HG03460 (cell line): ENCODE measurements around the gene FLNB.
"Not testable (repeated sequence)": the region's sequence is repeated elsewhere in the genome, so short reads cannot be mapped to it uniquely, and the experiment has no call there.

ENCODE experiments used
- ATAC-seq: cut with Tn5 transposase; IDR thresholded peaks from one replicate; pipeline ENCODE4 v1.9.1; 2021; ENCODE audit not compliant: unreplicated experiment

The FLNB gene

DNA sequence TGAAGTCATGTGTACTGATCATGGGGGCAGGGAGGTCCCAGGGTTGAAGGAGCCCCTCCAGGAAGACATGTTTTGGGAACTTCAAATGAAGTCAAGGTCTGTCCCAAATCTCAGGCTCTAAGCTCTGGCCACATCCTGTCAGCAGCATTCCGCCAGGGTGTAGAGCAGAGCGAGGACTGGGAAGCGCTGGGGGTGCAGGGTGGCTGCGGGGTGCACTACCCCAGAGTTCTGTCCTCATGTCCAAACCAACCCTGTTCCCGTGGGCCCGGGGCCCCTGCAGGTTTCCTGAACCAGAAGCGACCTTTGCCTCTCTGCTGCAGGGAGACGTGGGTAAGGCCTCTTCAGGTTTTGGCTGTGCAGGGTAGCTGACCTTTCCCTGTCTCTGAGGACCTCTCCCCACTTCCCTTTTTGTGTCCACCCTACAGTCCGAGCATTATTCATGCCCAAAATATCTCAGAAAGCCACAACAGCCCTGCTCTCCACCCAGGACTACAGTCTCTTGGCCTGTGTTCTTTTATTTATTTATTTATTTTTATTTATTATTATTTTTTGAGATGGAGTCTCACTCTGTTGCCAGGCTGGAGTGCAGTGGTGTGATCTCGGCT, 26.6 kb upstream of the FLNB start:
- ATAC-seq, result no peak

- no peak for ATAC-seq
Measured at GRCh38 chr3:57982561-57983243, 25.5 kb upstream of the FLNB start.

DNA sequence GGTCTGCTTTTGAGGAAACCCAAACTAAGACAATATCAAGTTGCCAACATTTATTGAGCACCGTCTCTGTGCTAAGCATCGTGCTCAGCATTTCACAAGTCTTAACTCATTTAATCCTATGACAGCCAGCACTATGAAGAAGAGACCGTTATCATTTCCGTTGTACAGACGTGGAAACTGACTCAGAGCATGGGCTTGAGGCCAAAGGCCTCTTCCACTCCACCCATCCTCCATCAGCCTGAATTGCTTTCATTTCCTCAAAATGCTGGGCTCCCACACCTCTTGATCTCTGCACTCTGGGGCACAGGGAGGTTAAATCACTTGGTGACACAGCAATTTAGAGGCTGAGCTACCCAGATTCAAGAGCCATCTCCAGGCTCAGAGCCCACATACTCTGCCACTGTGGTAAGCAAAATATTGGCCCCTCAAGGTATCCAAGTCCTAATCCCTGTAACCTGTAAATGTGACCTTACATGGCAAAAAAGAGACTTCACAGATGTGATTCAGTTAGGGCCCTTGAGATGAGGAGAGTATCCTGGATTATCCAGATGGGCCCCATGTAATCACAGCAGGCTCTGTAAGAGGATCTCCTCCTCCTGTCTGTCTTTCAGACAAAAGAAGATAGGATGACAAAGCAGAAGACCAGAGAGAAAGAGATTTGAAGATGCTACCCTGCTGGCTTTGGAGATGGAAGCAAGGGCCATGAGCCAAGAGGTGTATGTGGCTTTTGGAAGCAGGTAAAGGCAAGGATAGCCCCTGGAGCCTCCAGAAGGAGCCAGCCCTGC, 24.3 kb upstream of the FLNB start:
- ATAC-seq, result peak; percentile 99

GRCh38 chr3:57985176-57985983, 22.8 kb upstream of the FLNB start:
- ATAC-seq, result no peak

- ATAC-seq, result no peak
Measured at GRCh38 chr3:57985984-57986246, 22.3 kb upstream of the FLNB start.

DNA sequence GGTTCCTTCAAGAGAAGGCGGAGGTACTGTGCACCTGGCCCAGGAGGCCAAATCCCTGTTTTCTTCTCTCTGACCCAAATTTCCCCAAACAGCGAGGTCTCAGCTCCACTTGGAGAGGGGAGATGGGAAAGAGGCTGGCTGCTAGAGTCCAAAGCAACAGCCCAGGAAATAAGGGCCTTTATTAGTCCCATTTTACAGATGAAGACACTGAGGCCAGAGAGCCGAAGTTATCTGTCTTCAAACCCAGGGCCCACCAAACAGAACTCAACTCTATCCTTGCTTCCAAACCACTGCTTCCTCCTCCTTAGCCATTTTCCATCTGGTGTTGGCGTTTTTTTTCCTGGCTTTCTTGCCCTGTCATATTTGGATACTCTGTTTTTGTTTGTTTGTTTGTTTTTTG, 22.0 kb upstream of the FLNB start:
- no peak for ATAC-seq

DNA sequence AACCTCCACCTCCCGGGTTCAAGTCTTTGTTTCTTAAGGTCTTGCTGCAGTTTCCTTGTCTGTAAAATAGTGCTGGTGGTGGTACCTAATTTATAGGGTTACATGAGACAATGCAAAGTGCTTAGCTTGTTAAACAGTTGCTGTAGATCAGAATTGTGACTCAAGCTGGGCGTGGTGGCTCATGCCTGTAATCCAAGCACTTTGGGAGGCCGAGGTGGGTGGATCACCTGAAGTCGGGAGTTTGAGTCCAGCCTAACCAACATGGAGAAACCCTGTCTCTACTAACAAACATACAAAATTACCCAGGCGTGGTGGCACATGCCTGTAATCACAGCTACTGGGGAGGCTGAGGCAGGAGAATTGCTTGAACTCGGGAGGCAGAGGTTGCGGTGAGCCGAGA, 19.0 kb upstream of the FLNB start:
- not testable (repeated sequence) for ATAC-seq

DNA sequence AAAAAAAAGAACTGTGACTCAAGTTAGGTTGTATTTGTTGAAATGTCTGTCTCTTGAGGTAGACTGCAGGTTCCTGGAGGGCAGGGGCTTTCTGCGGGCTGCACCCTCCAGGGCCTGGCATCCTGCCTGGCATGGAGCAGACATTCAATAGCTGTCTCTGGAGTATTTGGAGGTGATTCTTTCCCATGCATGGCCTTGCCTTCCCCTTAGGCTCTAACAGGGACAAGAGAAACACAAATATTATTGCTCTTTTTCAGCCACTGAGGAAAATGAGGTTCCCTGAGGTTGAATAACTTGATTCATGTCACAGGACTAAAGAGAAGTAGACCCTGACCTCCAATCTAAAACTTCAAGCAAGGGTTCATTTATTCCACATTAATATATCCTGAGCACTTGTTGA, 18.6 kb upstream of the FLNB start:
- ATAC-seq, result no peak

DNA sequence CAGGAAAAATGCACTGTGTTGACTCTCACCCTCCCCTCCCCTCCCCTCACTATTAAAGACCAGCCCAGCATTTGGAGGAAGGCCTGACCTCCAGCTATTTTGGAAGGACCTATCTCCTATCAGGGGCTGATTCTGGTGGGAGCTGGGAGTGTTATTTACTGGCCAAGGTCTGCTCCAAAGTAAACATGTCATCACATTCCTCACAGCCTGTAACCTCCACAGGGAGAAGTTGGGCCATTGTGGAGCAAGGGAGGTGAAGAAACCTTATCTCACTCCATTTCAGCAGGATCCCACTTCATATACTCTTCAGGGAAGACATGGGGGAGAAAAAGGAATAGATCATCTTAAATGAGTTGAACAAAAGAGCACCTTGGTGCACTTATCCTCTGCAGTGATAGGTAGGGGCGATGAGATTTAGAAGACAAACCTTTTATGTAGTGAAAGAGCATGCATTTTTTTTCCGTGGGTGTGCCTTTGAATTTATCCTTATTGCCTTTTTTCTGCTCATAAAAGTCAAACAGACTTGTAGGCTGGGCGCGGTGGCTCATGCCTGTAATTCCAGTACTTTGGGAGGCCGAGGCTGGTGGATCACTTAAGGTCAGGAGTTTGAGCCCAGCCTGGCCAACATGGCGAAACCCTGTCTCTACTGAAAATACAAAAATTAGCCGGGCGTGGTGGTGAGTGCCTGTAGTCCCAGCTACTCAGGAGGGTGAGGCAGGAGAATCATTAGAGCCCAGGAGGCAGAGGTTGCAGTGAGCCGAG, 15.6 kb upstream of the FLNB start:
- no peak for ATAC-seq

DNA sequence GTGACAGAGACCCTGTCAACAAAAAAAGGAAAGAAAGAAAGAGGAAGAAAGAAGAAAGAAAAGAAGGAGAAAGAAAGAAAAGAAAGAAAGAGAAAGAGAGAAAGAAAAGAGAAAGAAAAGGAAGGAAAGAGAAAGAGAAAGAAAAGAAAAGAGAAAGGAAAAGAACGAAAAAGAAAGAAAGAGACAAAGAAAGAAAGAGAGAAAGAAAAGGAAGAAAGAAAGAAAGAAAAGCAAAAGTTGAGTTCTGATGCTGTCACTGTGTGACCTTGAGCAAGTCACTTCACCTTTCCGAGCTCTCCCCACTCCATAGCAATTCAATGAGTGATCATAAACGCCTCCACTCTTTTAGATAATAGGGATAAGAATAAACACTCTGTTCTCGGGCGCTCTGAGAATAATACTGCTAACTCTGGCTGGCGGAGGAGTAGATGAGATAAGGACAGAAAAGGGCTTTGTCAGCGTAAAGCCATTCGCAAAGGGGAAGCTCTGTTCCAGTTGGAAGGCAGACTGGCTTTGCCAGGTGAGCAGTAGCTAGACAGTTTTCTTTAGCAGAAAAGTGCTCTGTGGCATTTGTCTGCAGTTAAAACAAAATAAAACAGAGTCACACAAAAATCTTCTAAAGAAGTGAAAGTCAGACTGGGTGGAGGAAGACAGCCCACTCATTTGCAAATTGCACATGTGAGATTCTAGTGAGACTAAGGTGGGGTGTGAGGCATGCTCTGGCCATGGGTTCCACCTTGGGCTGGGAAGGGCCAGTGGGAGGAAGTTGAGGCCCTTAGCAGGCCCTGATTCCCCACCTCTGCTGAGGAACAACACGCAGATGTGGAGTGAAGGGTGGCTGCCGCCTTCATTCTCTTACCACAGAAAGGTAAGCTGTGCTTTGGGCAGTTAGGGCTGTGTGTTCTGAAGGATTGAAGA, 9.6 kb upstream of the FLNB start:
- no peak for ATAC-seq

- no peak for ATAC-seq
Measured at GRCh38 chr3:57999417-58000115, 8.7 kb upstream of the FLNB start.

DNA sequence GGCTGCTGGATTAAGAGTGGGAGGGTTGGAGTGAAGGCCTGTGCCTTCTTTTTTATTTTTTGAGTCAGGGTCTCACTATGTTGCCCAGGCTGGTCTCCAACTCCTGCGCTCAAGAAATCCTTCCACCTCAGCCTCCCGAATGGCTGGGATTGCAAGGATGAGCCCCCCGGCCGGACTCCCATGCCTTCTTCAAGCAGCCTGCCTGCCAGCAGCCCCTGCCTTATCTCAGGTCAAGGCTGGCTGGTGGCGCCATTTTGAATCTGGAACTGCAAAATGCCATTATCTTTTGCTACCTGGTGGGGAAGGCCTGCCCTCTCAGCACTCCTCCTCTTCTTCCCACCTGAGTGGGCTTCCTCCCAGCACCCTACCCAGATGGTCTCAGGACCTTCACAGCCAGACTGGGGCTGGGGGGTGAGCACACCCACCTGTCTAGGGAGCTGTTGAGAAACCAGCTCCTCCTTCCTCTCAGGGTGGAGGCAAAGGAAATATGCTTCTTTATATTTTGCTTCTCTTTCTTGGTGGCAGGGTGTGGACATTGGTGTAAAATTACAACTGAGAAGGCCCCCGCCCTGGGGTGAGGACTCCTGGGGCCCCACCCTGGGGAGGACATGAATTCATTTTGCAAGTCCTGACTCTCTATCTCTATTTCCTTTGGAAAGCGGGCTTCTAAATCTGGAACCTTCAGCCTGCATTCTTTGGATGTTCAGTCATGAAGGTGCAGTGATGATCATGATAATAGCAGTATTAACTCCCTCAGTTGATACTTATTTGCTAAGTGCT, 7.7 kb upstream of the FLNB start:
- ATAC-seq, result no peak

- no peak for ATAC-seq
Measured at GRCh38 chr3:58001086-58001467, 7.1 kb upstream of the FLNB start.

- ATAC-seq, result no peak
Measured at GRCh38 chr3:58001979-58002378, 6.2 kb upstream of the FLNB start.

GRCh38 chr3:58003093-58003492, 5.1 kb upstream of the FLNB start:
- ATAC-seq, result no peak

DNA sequence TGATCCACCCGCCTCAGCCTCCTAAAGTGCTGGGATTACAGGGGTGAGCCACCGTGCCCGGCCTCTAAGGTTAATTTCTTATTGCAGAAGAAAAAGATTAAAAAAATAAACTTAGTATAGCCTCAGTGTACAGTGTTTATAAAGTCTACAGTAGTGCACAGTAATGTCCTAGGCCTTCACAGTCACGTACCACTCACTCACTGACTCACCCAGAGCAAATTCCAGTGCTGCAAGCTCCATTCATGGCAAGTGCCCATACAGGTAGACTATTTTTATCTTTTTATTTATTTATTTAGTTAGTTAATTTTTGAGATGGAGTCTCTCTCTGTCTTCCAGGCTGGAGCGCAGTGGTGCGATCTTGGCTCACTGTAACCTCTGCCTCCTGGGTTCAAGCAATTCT, 3.2 kb upstream of the FLNB start:
- no peak for ATAC-seq

DNA sequence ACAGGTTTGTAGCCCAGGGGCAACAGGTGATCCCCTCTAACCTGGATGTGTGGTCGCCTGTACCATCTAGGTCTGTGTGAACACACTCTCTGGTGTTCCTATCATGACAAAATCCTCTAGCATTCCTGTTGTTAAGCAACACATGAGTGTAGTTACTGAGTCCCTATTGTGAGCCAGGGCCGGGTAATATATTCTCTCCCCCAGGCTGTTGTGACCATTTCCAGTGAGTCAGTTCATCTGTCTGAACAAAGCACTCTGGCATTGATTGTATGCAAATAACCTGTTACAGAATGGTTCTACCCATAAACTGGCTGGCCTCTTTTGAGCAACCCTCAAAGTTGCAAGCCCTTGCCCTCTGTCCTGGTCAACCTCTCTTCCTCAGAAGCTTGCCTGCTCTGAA, 2.6 kb upstream of the FLNB start:
- no peak for ATAC-seq

DNA sequence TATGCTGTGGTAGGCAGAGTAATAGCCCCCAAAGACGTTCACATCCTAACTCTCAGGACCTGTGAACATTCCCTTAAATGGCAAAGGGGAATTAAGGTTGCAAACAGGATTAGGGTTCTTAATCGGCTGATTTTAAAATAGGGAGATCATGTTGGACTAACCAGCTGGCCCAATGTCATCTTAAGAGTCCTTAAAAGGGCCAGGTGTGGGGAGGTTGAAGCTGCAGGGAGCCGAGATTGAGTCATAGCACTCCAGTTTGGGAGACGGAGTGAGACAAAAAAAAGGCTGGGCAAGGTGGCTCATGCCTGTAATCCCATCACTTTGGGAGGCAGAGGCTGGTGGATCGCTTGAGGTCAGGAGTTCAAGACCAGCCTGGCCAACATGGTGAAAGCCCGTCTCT, 1.6 kb upstream of the FLNB start:
- no peak for ATAC-seq
